Articular chondrocyte of knee joint (primary cell): ENCODE measurements around the gene GAGE12D. TPM values are rescaled to one million over a fixed set of nuclear protein-coding genes. Genes with fewer than 3 reads are reported as not detected.

ENCODE experiments used
- small RNA-seq: library from RNA; depleted of rRNA; stranded (forward); fragments of <200 nt; gene quantifications from one replicate; pipeline ENCODE3, GENCODE V24; 2012
- total RNA-seq: library from RNA; depleted of rRNA; stranded (reverse); fragments of >200 nt; gene quantifications from 2 replicates; pipeline ENCODE4 v1.2.3, GENCODE V29; 2012

Gene GAGE12D
- total RNA-seq: not detected in 2 replicates

GRCh38 chrX:49541433-49541832 lies at the start of gene GAGE12D:
Gene GAGE12D (plus strand): TSS chrX:49541733. CDS start chrX:49542888, 1,155 bp downstream.

GRCh38 chrX:49531877-49532276 lies 9.7 kb upstream of the GAGE12D start, which contains the start of gene GAGE12C:
Gene GAGE12C (plus strand): TSS chrX:49532177. CDS start chrX:49533332, 1,155 bp downstream.

GRCh38 chrX:49550989-49551388 lies 9.5 kb downstream of the GAGE12D start, which contains the start of gene GAGE12E:
Gene GAGE12E (plus strand): TSS chrX:49551289. CDS start chrX:49552444, 1,155 bp downstream.

GRCh38 chrX:49560542-49560941 lies 19.0 kb downstream of the GAGE12D start, which contains the start of gene GAGE12F:
Gene GAGE12F (plus strand): TSS chrX:49560842. CDS start chrX:49561997, 1,155 bp downstream.

GRCh38 chrX:49570100-49570499 lies 28.6 kb downstream of the GAGE12D start, which contains the start of gene GAGE12G:
Gene GAGE12G (plus strand): TSS chrX:49570400. CDS start chrX:49571555, 1,155 bp downstream.

GRCh38 chrX:49579649-49580048 lies 38.1 kb downstream of the GAGE12D start, which contains the start of gene GAGE12H:
Gene GAGE12H (plus strand): TSS chrX:49579949. CDS start chrX:49581104, 1,155 bp downstream.

GRCh38 chrX:49589196-49589595 lies 47.7 kb downstream of the GAGE12D start, which contains the start of gene GAGE2A:
Gene GAGE2A (plus strand): TSS chrX:49589496. CDS start chrX:49590651, 1,155 bp downstream.

Small RNA genes lying within 50 kb of the gene (small RNA-seq; reads per million reads assigned to genes)
- gene GAGE12B: not detected

Other genes starting within 250 kb of the GAGE12D start
- not detected in 2 replicates for gene GAGE10, start 238.1 kb upstream of the GAGE12D start, total RNA-seq
- gene GAGE12J, start 219.7 kb upstream of the GAGE12D start, total RNA-seq: not detected in 2 replicates
- not detected in 2 replicates for gene GAGE13, start 210.2 kb upstream of the GAGE12D start, total RNA-seq
- gene GAGE12C, start 9.6 kb upstream of the GAGE12D start, total RNA-seq: not detected in 2 replicates
- not detected in 2 replicates for gene GAGE12E, start 9.6 kb downstream of the GAGE12D start, total RNA-seq
- gene GAGE12F, start 19.1 kb downstream of the GAGE12D start, total RNA-seq: not detected in 2 replicates
- gene GAGE12G, start 28.7 kb downstream of the GAGE12D start, total RNA-seq: not detected in 2 replicates
- gene GAGE12H, start 38.2 kb downstream of the GAGE12D start, total RNA-seq: not detected in 2 replicates
- gene GAGE2A, start 47.8 kb downstream of the GAGE12D start, total RNA-seq: not detected in 2 replicates
- gene GAGE1, start 57.3 kb downstream of the GAGE12D start, total RNA-seq: not detected in 2 replicates
- not detected in 2 replicates for gene PAGE1, start 154.3 kb downstream of the GAGE12D start, total RNA-seq